WTC11 (cell line): ENCODE results near the gene PHTF2. TPM values are rescaled to one million over a fixed set of nuclear protein-coding genes. Genes with fewer than 3 reads are reported as not detected.

ENCODE experiments used
- ATAC-seq: fragments of 200-7000 bp; cut with Tn5 transposase; 2 replicates; pipeline ENCODE4 v1.10.0; 2021; ENCODE audit warnings: mild to moderate bottlenecking, moderate library complexity
- CTCF ChIA-PET: fragments of 300-600 bp; sonication (Branson Sonifier 250); formaldehyde crosslinking; loops from one replicate; lab custom pipeline; 2021; ENCODE audit warnings: antibody characterized with exemption; lab: Charles Lee
- POLR2A ChIA-PET: fragments of 350-600 bp; sonication (Branson Sonifier 250); formaldehyde crosslinking; loops from one replicate; lab custom pipeline; 2021; ENCODE audit warnings: antibody characterized with exemption; lab: Charles Lee
- DNase-seq: peaks from one replicate; pipeline ENCODE4 v3.0.0; 2021; ENCODE audit warnings: low spot score
- H3K27ac Mint-ChIP-seq: 2 replicates; pipeline ENCODE4 v1.8.0; 2021; ENCODE audit warnings: mixed read lengths
- H3K27me3 Mint-ChIP-seq: 2 replicates; pipeline ENCODE4 v1.8.0; 2021; ENCODE audit warnings: low read depth, mild to moderate bottlenecking, moderate library complexity, mixed read lengths
- H3K36me3 Mint-ChIP-seq: 2 replicates; pipeline ENCODE4 v1.8.0; 2021; ENCODE audit warnings: mixed read lengths
- H3K4me1 Mint-ChIP-seq: 2 replicates; pipeline ENCODE4 v1.8.0; 2022; ENCODE audit warnings: mixed read lengths
- H3K4me3 Mint-ChIP-seq: 2 replicates; pipeline ENCODE4 v1.8.0; 2021; ENCODE audit warnings: mild to moderate bottlenecking, moderate library complexity, mixed read lengths
- H3K9me3 Mint-ChIP-seq: 2 replicates; pipeline ENCODE4 v1.8.0; 2021; ENCODE audit warnings: mixed read lengths
- IRF2 ChIP-seq: sonication (generic); formaldehyde crosslinking; IDR thresholded peaks from 2 replicates; pipeline ENCODE4 v1.8.0; 2022; ENCODE audit warnings: low read depth, missing genetic modification reagents, borderline replicate concordance
- MYBL2 ChIP-seq: sonication (generic); formaldehyde crosslinking; IDR thresholded peaks from 2 replicates; pipeline ENCODE4 v1.8.1; 2023; ENCODE audit warnings: mild to moderate bottlenecking, moderate library complexity, missing genetic modification reagents
- PRRX2 ChIP-seq: fragments of 250-450 bp; sonication (Bioruptor Pico); IDR thresholded peaks from 2 replicates; pipeline ENCODE4 v1.8.0; 2021; ENCODE audit warnings: mild to moderate bottlenecking
- RORB ChIP-seq: fragments of 250-450 bp; sonication (Bioruptor Pico); IDR thresholded peaks from 2 replicates; pipeline ENCODE4 v1.9.0; 2021; ENCODE audit warnings: mild to moderate bottlenecking
- ZBTB21 ChIP-seq: sonication (generic); formaldehyde crosslinking; IDR thresholded peaks from 2 replicates; pipeline ENCODE4 v1.8.1; 2023; ENCODE audit warnings: mild to moderate bottlenecking, missing genetic modification reagents, borderline replicate concordance
- ZNF423 ChIP-seq: fragments of 250-450 bp; sonication (Bioruptor Pico); IDR thresholded peaks from 2 replicates; pipeline ENCODE4 v2.1.2; 2022; ENCODE audit warnings: mild to moderate bottlenecking, moderate library complexity
- total RNA-seq: library from RNA; stranded (reverse); gene quantifications from 3 replicates; pipeline ENCODE4 v1.2.3, GENCODE V29; 2021
- TF ChIP-seq, protein P1 (sequence below): sonication (generic); formaldehyde crosslinking; IDR thresholded peaks from 2 replicates; pipeline ENCODE4 v1.8.0; 2023; ENCODE audit warnings: missing genetic modification reagents
- TF ChIP-seq, protein P2 (sequence below): fragments of 250-450 bp; sonication (Bioruptor Pico); IDR thresholded peaks from 2 replicates; pipeline ENCODE4 v1.9.0; 2021; ENCODE audit warnings: mild to moderate bottlenecking, borderline replicate concordance
- TF ChIP-seq, protein P3 (sequence below): fragments of 250-450 bp; sonication (Bioruptor Pico); IDR thresholded peaks from 2 replicates; pipeline ENCODE4 v1.8.0; 2021; ENCODE audit warnings: mild to moderate bottlenecking
- TF ChIP-seq, protein P4 (sequence below): sonication (generic); formaldehyde crosslinking; IDR thresholded peaks from 2 replicates; pipeline ENCODE4 v1.8.0; 2022; ENCODE audit warnings: mild to moderate bottlenecking, missing genetic modification reagents
- TF ChIP-seq, protein P5 (sequence below): sonication (generic); formaldehyde crosslinking; IDR thresholded peaks from 2 replicates; pipeline ENCODE4 v1.8.0; 2022; ENCODE audit warnings: mild to moderate bottlenecking, missing genetic modification reagents
- TF ChIP-seq, protein P6 (sequence below): sonication (generic); formaldehyde crosslinking; IDR thresholded peaks from 2 replicates; pipeline ENCODE4 v1.8.1; 2023; ENCODE audit warnings: mild to moderate bottlenecking, missing genetic modification reagents, borderline replicate concordance
- TF ChIP-seq, protein P7 (sequence below): sonication (generic); formaldehyde crosslinking; IDR thresholded peaks from 2 replicates; pipeline ENCODE4 v1.8.1; 2022; ENCODE audit warnings: low read depth, mild to moderate bottlenecking, moderate library complexity, missing genetic modification reagents, borderline replicate concordance
- TF ChIP-seq, protein P8 (sequence below): sonication (generic); formaldehyde crosslinking; IDR thresholded peaks from 2 replicates; pipeline ENCODE4 v1.8.1; 2022; ENCODE audit warnings: mild to moderate bottlenecking, moderate library complexity, missing genetic modification reagents

PHTF2 gene
- total RNA-seq, 1 experiment from 2014 or later: 17.9 TPM

DNA sequence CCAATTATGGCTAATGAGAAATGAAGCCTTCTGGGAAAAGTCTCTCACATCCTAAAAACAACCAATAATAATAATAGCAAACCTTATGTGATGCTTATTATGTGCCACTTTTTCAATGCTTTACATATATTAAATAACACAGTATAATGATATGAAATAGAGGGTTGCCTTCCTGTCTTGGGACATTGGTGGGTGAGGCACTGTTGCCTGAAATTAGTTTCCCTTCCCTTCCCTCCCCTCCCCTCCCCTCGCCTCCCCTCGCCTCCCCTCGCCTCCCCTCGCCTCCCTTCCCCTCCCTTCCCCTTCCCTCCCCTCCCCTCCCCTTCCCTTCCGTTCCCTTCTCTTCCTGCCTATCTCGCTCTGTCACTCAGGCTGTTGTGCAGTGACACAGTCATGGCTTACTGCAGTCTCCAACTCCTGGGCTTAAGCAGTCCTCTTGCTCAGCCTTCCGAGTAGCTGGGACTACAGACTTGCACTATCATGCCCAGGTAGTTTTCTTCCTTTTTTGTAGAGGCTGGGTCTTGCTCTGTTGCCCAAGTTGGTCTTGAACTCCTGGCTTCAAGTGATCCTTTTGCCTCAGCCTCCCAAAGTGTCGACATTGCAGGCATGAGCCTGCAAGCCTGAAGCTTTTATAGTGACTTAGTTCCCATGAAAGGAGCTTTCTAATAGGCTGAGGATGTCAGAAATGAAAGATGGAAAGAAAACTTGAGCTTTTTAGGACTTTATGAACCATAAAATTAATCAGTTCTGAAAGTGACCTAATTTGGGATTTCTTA is 47.9 kb downstream of the PHTF2 start:
- ATAC-seq (no peak), DNase-seq (no peak)
- Mint-ChIP-seq H3K4me1 (peaks cover 9% of the 10 kb centered on the region; the same call in 1 of the 2 replicates), H3K9me3 (no peaks in the 10 kb centered on the region), H3K27ac (no peak overlapping the region), H3K36me3 (no peaks in the 10 kb centered on the region)
- POLR2A ChIA-PET: no interaction called here
- TF ChIP-seq IRF2 (CRISPR knock-in tag) (no peak), PRRX2 (CRISPR knock-in tag) (no peak), MYBL2 (no peak)
- TF ChIP-seq, protein P1, sequence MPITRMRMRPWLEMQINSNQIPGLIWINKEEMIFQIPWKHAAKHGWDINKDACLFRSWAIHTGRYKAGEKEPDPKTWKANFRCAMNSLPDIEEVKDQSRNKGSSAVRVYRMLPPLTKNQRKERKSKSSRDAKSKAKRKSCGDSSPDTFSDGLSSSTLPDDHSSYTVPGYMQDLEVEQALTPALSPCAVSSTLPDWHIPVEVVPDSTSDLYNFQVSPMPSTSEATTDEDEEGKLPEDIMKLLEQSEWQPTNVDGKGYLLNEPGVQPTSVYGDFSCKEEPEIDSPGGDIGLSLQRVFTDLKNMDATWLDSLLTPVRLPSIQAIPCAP (CRISPR knock-in tag): no peak
- TF ChIP-seq, protein P2, sequence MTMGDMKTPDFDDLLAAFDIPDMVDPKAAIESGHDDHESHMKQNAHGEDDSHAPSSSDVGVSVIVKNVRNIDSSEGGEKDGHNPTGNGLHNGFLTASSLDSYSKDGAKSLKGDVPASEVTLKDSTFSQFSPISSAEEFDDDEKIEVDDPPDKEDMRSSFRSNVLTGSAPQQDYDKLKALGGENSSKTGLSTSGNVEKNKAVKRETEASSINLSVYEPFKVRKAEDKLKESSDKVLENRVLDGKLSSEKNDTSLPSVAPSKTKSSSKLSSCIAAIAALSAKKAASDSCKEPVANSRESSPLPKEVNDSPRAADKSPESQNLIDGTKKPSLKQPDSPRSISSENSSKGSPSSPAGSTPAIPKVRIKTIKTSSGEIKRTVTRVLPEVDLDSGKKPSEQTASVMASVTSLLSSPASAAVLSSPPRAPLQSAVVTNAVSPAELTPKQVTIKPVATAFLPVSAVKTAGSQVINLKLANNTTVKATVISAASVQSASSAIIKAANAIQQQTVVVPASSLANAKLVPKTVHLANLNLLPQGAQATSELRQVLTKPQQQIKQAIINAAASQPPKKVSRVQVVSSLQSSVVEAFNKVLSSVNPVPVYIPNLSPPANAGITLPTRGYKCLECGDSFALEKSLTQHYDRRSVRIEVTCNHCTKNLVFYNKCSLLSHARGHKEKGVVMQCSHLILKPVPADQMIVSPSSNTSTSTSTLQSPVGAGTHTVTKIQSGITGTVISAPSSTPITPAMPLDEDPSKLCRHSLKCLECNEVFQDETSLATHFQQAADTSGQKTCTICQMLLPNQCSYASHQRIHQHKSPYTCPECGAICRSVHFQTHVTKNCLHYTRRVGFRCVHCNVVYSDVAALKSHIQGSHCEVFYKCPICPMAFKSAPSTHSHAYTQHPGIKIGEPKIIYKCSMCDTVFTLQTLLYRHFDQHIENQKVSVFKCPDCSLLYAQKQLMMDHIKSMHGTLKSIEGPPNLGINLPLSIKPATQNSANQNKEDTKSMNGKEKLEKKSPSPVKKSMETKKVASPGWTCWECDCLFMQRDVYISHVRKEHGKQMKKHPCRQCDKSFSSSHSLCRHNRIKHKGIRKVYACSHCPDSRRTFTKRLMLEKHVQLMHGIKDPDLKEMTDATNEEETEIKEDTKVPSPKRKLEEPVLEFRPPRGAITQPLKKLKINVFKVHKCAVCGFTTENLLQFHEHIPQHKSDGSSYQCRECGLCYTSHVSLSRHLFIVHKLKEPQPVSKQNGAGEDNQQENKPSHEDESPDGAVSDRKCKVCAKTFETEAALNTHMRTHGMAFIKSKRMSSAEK (CRISPR knock-in tag): no peak
- TF ChIP-seq, protein P3, sequence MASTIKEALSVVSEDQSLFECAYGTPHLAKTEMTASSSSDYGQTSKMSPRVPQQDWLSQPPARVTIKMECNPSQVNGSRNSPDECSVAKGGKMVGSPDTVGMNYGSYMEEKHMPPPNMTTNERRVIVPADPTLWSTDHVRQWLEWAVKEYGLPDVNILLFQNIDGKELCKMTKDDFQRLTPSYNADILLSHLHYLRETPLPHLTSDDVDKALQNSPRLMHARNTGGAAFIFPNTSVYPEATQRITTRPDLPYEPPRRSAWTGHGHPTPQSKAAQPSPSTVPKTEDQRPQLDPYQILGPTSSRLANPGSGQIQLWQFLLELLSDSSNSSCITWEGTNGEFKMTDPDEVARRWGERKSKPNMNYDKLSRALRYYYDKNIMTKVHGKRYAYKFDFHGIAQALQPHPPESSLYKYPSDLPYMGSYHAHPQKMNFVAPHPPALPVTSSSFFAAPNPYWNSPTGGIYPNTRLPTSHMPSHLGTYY: no peak
- TF ChIP-seq, protein P4, sequence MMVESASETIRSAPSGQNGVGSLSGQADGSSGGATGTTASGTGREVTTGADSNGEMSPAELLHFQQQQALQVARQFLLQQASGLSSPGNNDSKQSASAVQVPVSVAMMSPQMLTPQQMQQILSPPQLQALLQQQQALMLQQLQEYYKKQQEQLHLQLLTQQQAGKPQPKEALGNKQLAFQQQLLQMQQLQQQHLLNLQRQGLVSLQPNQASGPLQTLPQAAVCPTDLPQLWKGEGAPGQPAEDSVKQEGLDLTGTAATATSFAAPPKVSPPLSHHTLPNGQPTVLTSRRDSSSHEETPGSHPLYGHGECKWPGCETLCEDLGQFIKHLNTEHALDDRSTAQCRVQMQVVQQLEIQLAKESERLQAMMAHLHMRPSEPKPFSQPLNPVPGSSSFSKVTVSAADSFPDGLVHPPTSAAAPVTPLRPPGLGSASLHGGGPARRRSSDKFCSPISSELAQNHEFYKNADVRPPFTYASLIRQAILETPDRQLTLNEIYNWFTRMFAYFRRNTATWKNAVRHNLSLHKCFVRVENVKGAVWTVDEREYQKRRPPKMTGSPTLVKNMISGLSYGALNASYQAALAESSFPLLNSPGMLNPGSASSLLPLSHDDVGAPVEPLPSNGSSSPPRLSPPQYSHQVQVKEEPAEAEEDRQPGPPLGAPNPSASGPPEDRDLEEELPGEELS: no peak
- TF ChIP-seq, all 79 proteins: peak for 0
- CTCF ChIA-PET: no interaction called here
- H3K27me3 Mint-ChIP-seq: no peaks in the 10 kb centered on the region
- no peak overlapping the region for H3K4me3 Mint-ChIP-seq

DNA sequence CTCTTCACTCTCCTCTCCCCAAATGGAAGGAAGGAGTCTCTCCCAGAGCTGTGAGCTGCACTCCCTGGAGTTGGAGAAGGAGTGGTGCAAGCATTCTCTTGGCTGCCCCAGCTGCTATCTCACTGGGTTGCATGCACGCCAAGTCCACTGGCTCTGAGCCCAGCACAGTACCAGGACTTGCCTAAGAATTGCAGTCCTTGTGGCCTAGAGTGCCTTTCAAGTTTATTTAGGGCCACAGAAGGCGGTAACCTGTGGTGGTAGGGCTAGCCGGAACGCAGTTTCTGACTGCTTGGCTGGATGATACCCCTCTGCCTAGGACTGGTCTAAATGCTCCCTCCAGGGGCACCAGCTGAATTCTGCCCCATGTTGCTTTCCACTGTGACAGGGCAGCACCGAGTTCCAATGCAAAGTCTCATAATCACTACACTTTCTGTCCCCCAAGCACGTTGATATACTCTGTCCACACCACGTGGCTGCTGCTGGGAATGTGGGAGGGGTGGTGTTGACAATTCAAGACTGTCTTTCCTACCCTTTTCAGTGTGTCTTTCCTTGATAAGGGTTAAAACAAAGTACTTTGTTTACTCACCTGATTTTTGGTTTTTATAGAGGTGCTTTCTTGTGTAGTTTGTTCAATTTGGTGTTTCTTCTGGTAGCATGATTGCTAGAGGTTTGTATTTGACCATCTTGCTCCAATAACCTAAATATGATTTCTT is 57.0 kb downstream of the PHTF2 start:
- Mint-ChIP-seq H3K4me3 (no peak overlapping the region), H3K27me3 (no peaks in the 10 kb centered on the region), H3K27ac (no peak overlapping the region), H3K9me3 (no peaks in the 10 kb centered on the region), H3K4me1 (no peaks in the 10 kb centered on the region), H3K36me3 (no peaks in the 10 kb centered on the region)
- POLR2A ChIA-PET: no interaction called here
- ATAC-seq (no peak), DNase-seq (no peak)
- CTCF ChIA-PET: no interaction called here
- TF ChIP-seq, protein P5, sequence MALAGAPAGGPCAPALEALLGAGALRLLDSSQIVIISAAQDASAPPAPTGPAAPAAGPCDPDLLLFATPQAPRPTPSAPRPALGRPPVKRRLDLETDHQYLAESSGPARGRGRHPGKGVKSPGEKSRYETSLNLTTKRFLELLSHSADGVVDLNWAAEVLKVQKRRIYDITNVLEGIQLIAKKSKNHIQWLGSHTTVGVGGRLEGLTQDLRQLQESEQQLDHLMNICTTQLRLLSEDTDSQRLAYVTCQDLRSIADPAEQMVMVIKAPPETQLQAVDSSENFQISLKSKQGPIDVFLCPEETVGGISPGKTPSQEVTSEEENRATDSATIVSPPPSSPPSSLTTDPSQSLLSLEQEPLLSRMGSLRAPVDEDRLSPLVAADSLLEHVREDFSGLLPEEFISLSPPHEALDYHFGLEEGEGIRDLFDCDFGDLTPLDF (CRISPR knock-in tag): no peak
- TF ChIP-seq, protein P6, sequence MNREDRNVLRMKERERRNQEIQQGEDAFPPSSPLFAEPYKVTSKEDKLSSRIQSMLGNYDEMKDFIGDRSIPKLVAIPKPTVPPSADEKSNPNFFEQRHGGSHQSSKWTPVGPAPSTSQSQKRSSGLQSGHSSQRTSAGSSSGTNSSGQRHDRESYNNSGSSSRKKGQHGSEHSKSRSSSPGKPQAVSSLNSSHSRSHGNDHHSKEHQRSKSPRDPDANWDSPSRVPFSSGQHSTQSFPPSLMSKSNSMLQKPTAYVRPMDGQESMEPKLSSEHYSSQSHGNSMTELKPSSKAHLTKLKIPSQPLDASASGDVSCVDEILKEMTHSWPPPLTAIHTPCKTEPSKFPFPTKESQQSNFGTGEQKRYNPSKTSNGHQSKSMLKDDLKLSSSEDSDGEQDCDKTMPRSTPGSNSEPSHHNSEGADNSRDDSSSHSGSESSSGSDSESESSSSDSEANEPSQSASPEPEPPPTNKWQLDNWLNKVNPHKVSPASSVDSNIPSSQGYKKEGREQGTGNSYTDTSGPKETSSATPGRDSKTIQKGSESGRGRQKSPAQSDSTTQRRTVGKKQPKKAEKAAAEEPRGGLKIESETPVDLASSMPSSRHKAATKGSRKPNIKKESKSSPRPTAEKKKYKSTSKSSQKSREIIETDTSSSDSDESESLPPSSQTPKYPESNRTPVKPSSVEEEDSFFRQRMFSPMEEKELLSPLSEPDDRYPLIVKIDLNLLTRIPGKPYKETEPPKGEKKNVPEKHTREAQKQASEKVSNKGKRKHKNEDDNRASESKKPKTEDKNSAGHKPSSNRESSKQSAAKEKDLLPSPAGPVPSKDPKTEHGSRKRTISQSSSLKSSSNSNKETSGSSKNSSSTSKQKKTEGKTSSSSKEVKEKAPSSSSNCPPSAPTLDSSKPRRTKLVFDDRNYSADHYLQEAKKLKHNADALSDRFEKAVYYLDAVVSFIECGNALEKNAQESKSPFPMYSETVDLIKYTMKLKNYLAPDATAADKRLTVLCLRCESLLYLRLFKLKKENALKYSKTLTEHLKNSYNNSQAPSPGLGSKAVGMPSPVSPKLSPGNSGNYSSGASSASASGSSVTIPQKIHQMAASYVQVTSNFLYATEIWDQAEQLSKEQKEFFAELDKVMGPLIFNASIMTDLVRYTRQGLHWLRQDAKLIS: no peak
- TF ChIP-seq, protein P7, sequence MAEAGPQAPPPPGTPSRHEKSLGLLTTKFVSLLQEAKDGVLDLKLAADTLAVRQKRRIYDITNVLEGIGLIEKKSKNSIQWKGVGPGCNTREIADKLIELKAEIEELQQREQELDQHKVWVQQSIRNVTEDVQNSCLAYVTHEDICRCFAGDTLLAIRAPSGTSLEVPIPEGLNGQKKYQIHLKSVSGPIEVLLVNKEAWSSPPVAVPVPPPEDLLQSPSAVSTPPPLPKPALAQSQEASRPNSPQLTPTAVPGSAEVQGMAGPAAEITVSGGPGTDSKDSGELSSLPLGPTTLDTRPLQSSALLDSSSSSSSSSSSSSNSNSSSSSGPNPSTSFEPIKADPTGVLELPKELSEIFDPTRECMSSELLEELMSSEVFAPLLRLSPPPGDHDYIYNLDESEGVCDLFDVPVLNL (CRISPR knock-in tag): no peak
- TF ChIP-seq RORB (CRISPR knock-in tag) (no peak), IRF2 (CRISPR knock-in tag) (no peak), ZNF423 (CRISPR knock-in tag) (no peak), ZBTB21 (CRISPR knock-in tag) (no peak)
- TF ChIP-seq, protein P8, sequence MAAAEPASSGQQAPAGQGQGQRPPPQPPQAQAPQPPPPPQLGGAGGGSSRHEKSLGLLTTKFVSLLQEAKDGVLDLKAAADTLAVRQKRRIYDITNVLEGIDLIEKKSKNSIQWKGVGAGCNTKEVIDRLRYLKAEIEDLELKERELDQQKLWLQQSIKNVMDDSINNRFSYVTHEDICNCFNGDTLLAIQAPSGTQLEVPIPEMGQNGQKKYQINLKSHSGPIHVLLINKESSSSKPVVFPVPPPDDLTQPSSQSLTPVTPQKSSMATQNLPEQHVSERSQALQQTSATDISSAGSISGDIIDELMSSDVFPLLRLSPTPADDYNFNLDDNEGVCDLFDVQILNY (CRISPR knock-in tag): no peak
